ENCODE data around the gene FRMPD1. TPM values are rescaled to one million over a fixed set of nuclear protein-coding genes. Genes with fewer than 3 reads are reported as not detected.
"Not testable (repeated sequence)": the region's sequence is repeated elsewhere in the genome, so short reads cannot be mapped to it uniquely, and the experiment has no call there.

The FRMPD1 gene
- total and polyA plus RNA-seq, 2 of the 13 experiments (the other 11 are each of a cell fraction or from before 2014, with no cell fraction given) = not detected

DNA sequence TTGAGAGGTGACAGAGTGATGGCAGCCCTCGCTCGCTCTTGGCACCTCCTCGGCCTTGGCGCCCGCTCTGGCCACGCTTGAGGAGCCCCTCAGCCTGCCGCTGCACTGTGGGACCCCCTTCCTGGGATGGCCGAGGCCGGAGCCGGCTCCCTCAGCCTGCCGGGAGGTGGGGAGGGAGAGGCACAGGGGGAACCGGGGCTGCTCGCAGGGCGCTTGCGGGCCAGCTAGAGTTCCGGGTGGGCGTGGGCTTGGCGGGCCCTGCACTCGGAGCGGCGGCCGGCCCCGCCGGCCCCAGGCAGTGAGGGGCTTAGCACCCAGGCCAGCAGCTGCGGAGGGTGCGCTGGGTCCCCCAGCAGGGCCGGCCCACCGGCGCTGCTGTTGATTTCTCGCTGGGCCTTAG lies 101.0 kb downstream of the FRMPD1 start:
- WGBS (ENCODE audit: low lambda C conversion rate) = 72% methylated on average over 7 of the region's 30 CpGs
- H2AFZ ChIP-seq (ENCODE audit: low read length); H3K27ac ChIP-seq (ENCODE audit: extremely low read length, insufficient read depth, low read length); H3K27me3 ChIP-seq (ENCODE audit: control insufficient read depth in 1 of 2, insufficient read depth in 2 of 2, low read length in 2 of 2); H3K79me2 ChIP-seq (ENCODE audit: insufficient read depth, low read length); intact Hi-C loops (cut with micrococcal nuclease; ENCODE audit: unreplicated experiment); H3K9me3 ChIP-seq (ENCODE audit: low read length); POLR2A ChIA-PET; in situ Hi-C loops (cut with HindIII; ENCODE audit: extremely low pct_ligation_motif_present, low pct_unique_long_range_greater_than_20kb); H3K4me3 ChIP-seq (replicated peaks in 1 of 3; ENCODE audit: insufficient read depth in 1 of 3, low read depth in 2 of 3, low read length in 3 of 3); FAIRE-seq; H3K36me3 ChIP-seq (replicated peaks in 1 of 2; ENCODE audit: control insufficient read depth in 1 of 2, insufficient read depth in 2 of 2, low read length in 2 of 2); DNase-seq (ENCODE audit: low spot score); ATAC-seq; H3K9ac ChIP-seq (ENCODE audit: insufficient read depth, low read depth, low read length); CTCF ChIA-PET (ENCODE audit: low intra/inter-chr PET ratio, low total read pairs); H4K20me1 ChIP-seq (ENCODE audit: insufficient read depth, low read length); H3K4me2 ChIP-seq (ENCODE audit: low read depth, low read length); BruUV-seq (replicated peaks): not testable (repeated sequence)
- H3K4me1 ChIP-seq (ENCODE audit: insufficient read depth, low read length) = peaks cover 35% of the 10 kb centered on the region
- TF ChIP-seq HNRNPK (IDR thresholded peaks at IDR 0.05; ENCODE audit: low read depth, low read length, poor library complexity, severe bottlenecking) = peak; percentile 69

DNA sequence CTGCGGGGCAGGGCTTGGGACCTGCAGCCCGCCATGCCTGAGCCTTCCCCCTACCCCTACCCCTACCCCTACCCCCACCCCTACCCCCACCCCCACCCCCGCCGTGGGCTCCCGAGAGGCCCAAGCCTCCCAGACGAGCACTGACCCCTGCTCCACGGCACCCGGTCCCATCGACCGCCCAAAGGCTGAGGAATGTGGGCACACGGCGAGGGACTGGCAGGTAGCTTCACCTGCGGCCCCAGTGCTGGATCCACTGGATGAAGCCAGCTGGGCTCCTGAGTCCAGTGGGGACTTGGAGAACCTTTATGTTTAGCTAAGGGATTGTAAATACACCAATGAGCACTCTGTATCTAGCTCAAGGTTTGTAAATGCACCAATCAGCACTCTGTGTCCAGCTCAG lies 101.4 kb downstream of the FRMPD1 start:
- ATAC-seq; H3K9ac ChIP-seq (ENCODE audit: insufficient read depth, low read depth, low read length); FAIRE-seq; intact Hi-C loops (cut with micrococcal nuclease; ENCODE audit: unreplicated experiment); in situ Hi-C loops (cut with HindIII; ENCODE audit: extremely low pct_ligation_motif_present, low pct_unique_long_range_greater_than_20kb); H2AFZ ChIP-seq (ENCODE audit: low read length); CTCF ChIA-PET (ENCODE audit: low intra/inter-chr PET ratio, low total read pairs); H4K20me1 ChIP-seq (ENCODE audit: insufficient read depth, low read length); H3K4me2 ChIP-seq (ENCODE audit: low read depth, low read length); H3K27ac ChIP-seq (ENCODE audit: extremely low read length, insufficient read depth, low read length); H3K36me3 ChIP-seq (replicated peaks in 1 of 2; ENCODE audit: control insufficient read depth in 1 of 2, insufficient read depth in 2 of 2, low read length in 2 of 2); H3K9me3 ChIP-seq (ENCODE audit: low read length); H3K79me2 ChIP-seq (ENCODE audit: insufficient read depth, low read length); H3K4me3 ChIP-seq (replicated peaks in 1 of 3; ENCODE audit: insufficient read depth in 1 of 3, low read depth in 2 of 3, low read length in 3 of 3); BruUV-seq (replicated peaks); DNase-seq (ENCODE audit: low spot score); POLR2A ChIA-PET; H3K27me3 ChIP-seq (ENCODE audit: control insufficient read depth in 1 of 2, insufficient read depth in 2 of 2, low read length in 2 of 2): not testable (repeated sequence)
- 90% methylated on average over 5 of the region's 13 CpGs for WGBS (ENCODE audit: low lambda C conversion rate)
- H3K4me1 ChIP-seq (ENCODE audit: insufficient read depth, low read length) = peaks cover 31% of the 10 kb centered on the region

Measured in HepG2 (cell line).